ENCODE results near the gene CLMN. TPM values are rescaled to one million over a fixed set of nuclear protein-coding genes. Genes with fewer than 3 reads are reported as not detected.

The CLMN gene
- total and polyA plus RNA-seq, 2 of the 13 experiments (the other 11 are each of a cell fraction or from before 2014, with no cell fraction given): 15.1 to 16.7 TPM

DNA sequence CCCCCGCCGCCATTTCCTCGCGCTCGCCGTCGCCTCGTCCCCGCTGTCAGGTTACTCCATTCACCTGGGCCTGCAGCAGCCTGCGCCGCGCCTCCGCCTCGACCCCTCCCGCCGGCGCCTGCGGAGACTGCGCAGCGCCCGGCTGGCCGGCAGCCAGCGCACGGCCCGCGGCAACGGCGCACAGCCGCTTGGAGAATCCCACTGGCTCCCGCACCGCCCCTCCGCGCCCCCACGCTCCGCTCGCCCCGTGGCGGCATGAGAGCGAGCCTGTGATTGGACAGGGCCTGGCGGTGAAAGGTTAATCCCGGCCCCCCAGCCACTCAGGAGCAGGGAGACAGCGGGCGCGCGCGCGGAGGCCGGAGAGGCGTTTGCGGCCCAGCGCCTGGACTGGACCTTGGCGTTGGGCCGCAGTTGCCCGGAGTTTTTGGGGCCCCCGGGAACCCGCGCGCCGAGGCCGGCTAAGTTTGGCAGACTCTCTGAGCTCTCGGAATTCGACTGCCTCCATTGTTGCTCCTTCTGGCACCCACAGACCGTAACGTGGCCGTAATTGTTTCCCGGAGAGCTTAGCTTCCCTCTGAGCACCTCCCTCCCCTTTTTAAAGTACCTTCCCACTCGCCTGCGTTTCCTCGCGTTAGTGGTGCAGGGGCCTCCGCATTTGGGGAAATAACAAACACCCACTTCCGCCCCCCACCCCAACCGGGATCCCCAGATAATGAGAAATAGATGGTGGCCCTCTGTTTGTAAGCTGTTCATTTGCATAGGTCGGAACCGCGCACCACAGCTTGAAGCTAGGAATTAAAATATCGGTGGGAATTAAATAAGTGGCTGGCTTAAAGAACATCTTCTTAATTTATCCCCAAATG lies 162.2 kb downstream of the CLMN start, which contains the start of gene DICER1 (continued):
- TF ChIP-seq TFDP1 (CRISPR knock-in tag; IDR thresholded peaks at IDR 0.05; ENCODE audit: borderline replicate concordance) (peak; percentile 71; the same call in 1 of the 2 replicates), ZNF253 (CRISPR knock-in tag; IDR thresholded peaks at IDR 0.05; ENCODE audit: borderline replicate concordance) (no peak; the same call in 1 of the 2 replicates), ZNF136 (CRISPR knock-in tag; IDR thresholded peaks at IDR 0.05; ENCODE audit: low read depth) (no peak), ZNF672 (CRISPR knock-in tag; IDR thresholded peaks at IDR 0.05) (no peak), TEAD3 (CRISPR knock-in tag; optimal IDR thresholded peaks at IDR 0.05; ENCODE audit: borderline replicate concordance) (peak; percentile 39), FOXJ3 (CRISPR knock-in tag; IDR thresholded peaks at IDR 0.05; ENCODE audit: borderline replicate concordance) (no peak), DMAP1 (CRISPR knock-in tag; IDR thresholded peaks at IDR 0.05) (peak; percentile 77; the same call in 1 of the 2 replicates), ZNF710 (CRISPR knock-in tag; IDR thresholded peaks at IDR 0.05; ENCODE audit: borderline replicate concordance) (0 out of 2 replicates have a peak, but pooled peaks have one; percentile 50), SOX5 (CRISPR knock-in tag; IDR thresholded peaks at IDR 0.05; ENCODE audit: borderline replicate concordance) (peak; percentile 25; the same call in 1 of the 2 replicates), ZFP91 (CRISPR knock-in tag; IDR thresholded peaks at IDR 0.05; ENCODE audit: borderline replicate concordance) (peak; percentile 84), THAP11 (CRISPR knock-in tag; IDR thresholded peaks at IDR 0.05) (peak; percentile 79), AHR (CRISPR knock-in tag; IDR thresholded peaks at IDR 0.05) (peak; percentile 61; the same call in 1 of the 2 replicates), ZNF790 (CRISPR knock-in tag; IDR thresholded peaks at IDR 0.05; ENCODE audit: borderline replicate concordance) (peak; percentile 46; the same call in 1 of the 2 replicates), ZNF879 (CRISPR knock-in tag; IDR thresholded peaks at IDR 0.05) (0 out of 2 replicates have a peak, but pooled peaks have one; percentile 37), ZSCAN20 (CRISPR knock-in tag; IDR thresholded peaks at IDR 0.05; ENCODE audit: borderline replicate concordance) (0 out of 2 replicates have a peak, but pooled peaks have one; percentile 8), ZNF274 (CRISPR knock-in tag; IDR thresholded peaks at IDR 0.05) (peak; percentile 37; the same call in 1 of the 2 replicates), EP300 (IDR thresholded peaks at IDR 0.05; ENCODE audit: low read depth in 2 of 2, low read length in 2 of 2) (no peak), EP300 (CRISPR knock-in tag; IDR thresholded peaks at IDR 0.05; ENCODE audit: borderline replicate concordance) (no peak), CEBPB (IDR thresholded peaks at IDR 0.05; ENCODE audit: borderline replicate concordance, low read depth, low read length) (no peak), NCOR1 (IDR thresholded peaks at IDR 0.05; ENCODE audit: borderline replicate concordance, low read length) (0 out of 2 replicates have a peak, but pooled peaks have one; percentile 9)
- TF ChIP-seq, protein P1, sequence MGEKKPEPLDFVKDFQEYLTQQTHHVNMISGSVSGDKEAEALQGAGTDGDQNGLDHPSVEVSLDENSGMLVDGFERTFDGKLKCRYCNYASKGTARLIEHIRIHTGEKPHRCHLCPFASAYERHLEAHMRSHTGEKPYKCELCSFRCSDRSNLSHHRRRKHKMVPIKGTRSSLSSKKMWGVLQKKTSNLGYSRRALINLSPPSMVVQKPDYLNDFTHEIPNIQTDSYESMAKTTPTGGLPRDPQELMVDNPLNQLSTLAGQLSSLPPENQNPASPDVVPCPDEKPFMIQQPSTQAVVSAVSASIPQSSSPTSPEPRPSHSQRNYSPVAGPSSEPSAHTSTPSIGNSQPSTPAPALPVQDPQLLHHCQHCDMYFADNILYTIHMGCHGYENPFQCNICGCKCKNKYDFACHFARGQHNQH (CRISPR knock-in tag; IDR thresholded peaks at IDR 0.05): peak; percentile 47; the same call in 1 of the 2 replicates
- TF ChIP-seq, protein P2, sequence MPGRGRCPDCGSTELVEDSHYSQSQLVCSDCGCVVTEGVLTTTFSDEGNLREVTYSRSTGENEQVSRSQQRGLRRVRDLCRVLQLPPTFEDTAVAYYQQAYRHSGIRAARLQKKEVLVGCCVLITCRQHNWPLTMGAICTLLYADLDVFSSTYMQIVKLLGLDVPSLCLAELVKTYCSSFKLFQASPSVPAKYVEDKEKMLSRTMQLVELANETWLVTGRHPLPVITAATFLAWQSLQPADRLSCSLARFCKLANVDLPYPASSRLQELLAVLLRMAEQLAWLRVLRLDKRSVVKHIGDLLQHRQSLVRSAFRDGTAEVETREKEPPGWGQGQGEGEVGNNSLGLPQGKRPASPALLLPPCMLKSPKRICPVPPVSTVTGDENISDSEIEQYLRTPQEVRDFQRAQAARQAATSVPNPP (CRISPR knock-in tag; IDR thresholded peaks at IDR 0.05): no peak

Measured in HepG2 (cell line).